GM12864 (cell line): ENCODE measurements around the gene OR6V1.

ENCODE experiments used
- DNase-seq: peaks from one replicate; pipeline ENCODE4 v3.0.0-alpha.2; 2011; ENCODE audit warnings: low read depth
- H3K4me3 ChIP-seq: 2 replicates; pipeline ENCODE4 v1.5.1; 2011; ENCODE audit warnings: mild to moderate bottlenecking, low read depth, low read length, control low read depth
- CTCF ChIP-seq: IDR thresholded peaks from 2 replicates; pipeline ENCODE4 v1.5.1; 2011; ENCODE audit warnings: low read depth, mild to moderate bottlenecking, moderate library complexity, low read length, control low read depth, inconsistent platforms; ENCODE audit errors: missing control alignments

The OR6V1 gene

GRCh38 chr7:143023047-143023446 lies 29.1 kb upstream of the OR6V1 start:
- H3K4me3 ChIP-seq: no peak overlapping the region
- TF ChIP-seq CTCF: no peak
- no peak for DNase-seq

- no peak for TF ChIP-seq CTCF
- no peak overlapping the region for H3K4me3 ChIP-seq
- DNase-seq: no peak
These were observed 26.8 kb upstream of the OR6V1 start for GRCh38 chr7:143025371-143025770.

- no peak for TF ChIP-seq CTCF
- no peak for DNase-seq
- no peak within 1 kb of the TSS for H3K4me3 ChIP-seq
These were observed 25.1 kb upstream of the OR6V1 start, which contains the start of gene OR9A2 for GRCh38 chr7:143027032-143027431. TSS of gene OR9A2 (minus strand) at chr7:143027132. CDS start at chr7:143027132, 0 bp downstream.

- H3K4me3 ChIP-seq: no peak overlapping the region
- no peak for DNase-seq
- TF ChIP-seq CTCF: no peak
These were observed 24.5 kb upstream of the OR6V1 start for GRCh38 chr7:143027683-143028082.

GRCh38 chr7:143038635-143039034 lies 13.5 kb upstream of the OR6V1 start:
- DNase-seq: no peak
- TF ChIP-seq CTCF: no peak
- no peak overlapping the region for H3K4me3 ChIP-seq

GRCh38 chr7:143040209-143040715 lies 11.9 kb upstream of the OR6V1 start:
- no peak overlapping the region for H3K4me3 ChIP-seq
- no peak for TF ChIP-seq CTCF
- no peak for DNase-seq

GRCh38 chr7:143041346-143041745 lies 10.8 kb upstream of the OR6V1 start:
- no peak for DNase-seq
- no peak for TF ChIP-seq CTCF
- H3K4me3 ChIP-seq: no peak overlapping the region
